Measurements from ENCODE around the gene TNFSF15.

TNFSF15 gene

GRCh38 chr9:114824110-114824509, 18.3 kb upstream of the TNFSF15 start:
- no peak for DNase-seq

- no peak for DNase-seq
Observed at GRCh38 chr9:114823441-114823840, 17.6 kb upstream of the TNFSF15 start.

DNA sequence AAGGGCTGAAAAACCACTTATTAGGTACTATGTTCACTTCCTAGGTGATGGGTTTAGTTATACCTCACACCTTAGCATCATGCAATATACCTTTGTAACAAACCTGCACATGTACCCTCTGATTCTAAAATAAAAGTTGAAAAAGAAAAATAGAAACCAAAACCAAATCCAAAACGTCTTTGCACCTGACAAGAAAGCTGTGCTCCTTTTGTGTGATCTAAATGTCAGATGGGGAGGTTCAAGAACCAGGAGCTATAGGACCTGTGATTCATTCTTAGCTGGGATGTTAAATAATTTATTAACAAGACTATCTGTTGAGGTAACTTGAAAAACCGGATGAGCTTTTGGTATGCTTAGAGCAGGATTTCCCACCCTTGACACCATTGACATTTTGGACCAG, 16.9 kb upstream of the TNFSF15 start:
- DNase-seq: no peak

DNA sequence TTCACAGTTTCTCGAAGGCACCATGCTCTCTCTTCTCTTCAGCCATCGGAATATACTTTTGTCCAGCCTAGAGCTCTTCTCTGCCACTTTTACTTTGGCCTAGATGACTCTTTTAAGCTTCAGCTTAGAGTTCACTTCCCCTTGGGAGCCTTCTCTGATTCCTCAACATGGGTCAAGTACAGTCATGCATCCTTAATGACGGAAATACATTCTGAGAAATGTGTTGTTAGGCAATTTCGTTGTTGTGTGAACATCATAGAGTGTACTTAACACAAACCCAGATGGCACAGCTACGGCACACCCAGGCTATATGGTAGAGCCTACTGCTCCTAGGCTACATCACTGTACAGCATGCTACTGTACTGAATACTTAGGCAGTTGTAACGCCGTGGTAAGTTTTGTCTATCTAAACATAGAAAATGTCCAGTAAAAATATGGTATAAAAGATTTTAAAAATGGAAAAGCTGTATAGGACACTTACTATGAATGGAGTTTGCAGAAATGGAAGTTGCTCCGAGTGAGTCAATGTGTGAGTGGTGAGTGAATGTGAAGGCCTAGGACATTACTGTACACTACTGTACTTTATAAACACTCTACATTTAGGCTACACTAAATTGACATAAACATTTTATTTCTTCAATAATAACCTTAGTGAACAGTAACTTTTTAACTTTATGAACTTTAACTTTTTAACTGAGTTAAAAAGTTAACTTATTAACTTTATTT, 15.1 kb upstream of the TNFSF15 start:
- no peak for DNase-seq

DNA sequence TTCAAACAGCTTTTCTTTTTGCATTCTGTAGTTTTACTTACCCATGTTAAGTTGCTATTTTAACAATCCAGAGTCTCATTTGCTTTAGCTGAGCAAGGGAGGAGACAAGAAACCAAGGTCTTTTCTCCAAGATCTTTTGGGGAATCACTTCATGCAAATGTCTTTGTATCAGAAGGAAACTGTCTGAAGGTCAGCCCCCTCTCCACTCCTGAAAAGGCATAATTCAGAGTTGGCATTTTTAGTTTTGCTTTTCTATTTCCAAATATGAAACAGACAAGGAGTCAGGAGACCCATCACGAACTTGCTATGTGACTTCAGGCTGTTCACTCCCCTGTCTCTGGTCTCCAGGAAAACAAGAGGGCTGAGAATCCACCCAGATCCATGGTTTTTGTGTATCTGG, 12.3 kb upstream of the TNFSF15 start:
- no peak for DNase-seq

- no peak for DNase-seq
Observed at GRCh38 chr9:114813717-114814418, 8.0 kb upstream of the TNFSF15 start.

- DNase-seq: no peak
Observed at GRCh38 chr9:114811966-114812636, 6.3 kb upstream of the TNFSF15 start.

- no peak for DNase-seq
Observed at GRCh38 chr9:114811301-114811700, 5.5 kb upstream of the TNFSF15 start.

- DNase-seq: no peak
Observed at GRCh38 chr9:114810614-114811013, 4.8 kb upstream of the TNFSF15 start.

- no peak for DNase-seq
Observed at GRCh38 chr9:114806526-114806900, 674 bp upstream of the TNFSF15 start.

DNA sequence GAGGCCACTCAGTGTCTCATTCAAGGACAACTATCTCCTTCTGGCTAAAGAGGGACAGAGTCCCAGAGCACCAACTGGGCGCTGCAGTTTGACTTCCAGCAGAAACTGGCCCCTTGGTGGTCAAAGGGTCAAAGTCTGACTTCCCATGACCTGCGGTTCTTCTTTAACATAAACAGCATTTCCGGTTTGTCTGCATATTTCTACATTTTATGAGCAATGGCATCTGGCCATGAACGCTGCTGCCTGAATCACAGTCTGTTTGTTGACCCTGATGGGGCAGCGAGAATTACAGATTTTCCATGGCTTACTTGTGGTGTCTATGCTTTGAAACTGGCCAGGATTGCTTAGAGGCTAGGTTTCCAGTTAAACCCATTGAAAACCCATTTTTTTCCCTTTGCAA, 1.3 kb downstream of the TNFSF15 start:
- DNase-seq: no peak

GRCh38 chr9:114803479-114804265, 2.2 kb downstream of the TNFSF15 start:
- no peak for DNase-seq

DNA sequence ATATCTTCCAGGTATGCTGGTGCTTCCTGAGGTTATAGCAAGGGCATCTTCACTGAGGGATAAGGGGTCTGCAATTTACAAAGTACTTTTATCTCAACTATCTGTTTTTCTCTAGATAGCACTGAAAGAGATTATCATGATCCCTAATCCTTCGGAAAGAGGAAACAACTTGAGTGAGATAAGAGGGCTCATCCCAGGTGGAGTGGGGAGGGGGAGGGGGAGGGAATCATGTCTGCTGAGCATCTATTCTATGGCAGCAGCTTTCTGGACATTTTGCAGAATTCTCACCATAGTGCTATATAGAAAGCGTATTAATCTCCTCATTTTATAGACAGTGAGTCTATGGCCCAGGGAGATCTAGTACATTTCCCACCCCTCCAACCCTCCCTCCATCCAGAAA, 5.9 kb downstream of the TNFSF15 start:
- no peak for DNase-seq

GRCh38 chr9:114799441-114799840, 6.4 kb downstream of the TNFSF15 start:
- no peak for DNase-seq

- DNase-seq: no peak
Observed at GRCh38 chr9:114798780-114799427, 6.9 kb downstream of the TNFSF15 start.

GRCh38 chr9:114798101-114798500, 7.7 kb downstream of the TNFSF15 start:
- DNase-seq: no peak

- DNase-seq: no peak
Observed at GRCh38 chr9:114792396-114792795, 13.4 kb downstream of the TNFSF15 start.

DNA sequence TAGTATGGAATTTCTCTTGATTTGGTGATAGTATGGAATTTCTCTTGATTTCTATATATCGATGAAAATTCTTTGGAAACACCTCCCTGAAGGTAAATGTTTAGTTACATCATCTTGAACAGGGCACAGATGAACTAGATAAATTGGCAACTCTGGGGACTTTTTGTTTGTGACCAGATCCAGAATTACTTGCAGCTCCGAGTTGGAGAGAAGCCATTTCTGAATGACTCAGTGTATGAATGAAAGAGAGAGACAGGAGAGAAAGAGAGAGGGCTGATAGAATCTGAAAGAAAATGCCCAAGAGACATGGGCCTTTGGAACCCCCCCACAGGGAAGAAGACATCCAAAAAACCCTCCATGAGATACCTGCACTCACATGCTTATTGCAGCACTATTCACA, 14.1 kb downstream of the TNFSF15 start:
- no peak for DNase-seq

GRCh38 chr9:114791312-114791711, 14.5 kb downstream of the TNFSF15 start:
- DNase-seq: no peak

GRCh38 chr9:114790521-114790920, 15.3 kb downstream of the TNFSF15 start:
- DNase-seq: no peak

- no peak for DNase-seq
Observed at GRCh38 chr9:114789006-114789405, 16.8 kb downstream of the TNFSF15 start.

DNA sequence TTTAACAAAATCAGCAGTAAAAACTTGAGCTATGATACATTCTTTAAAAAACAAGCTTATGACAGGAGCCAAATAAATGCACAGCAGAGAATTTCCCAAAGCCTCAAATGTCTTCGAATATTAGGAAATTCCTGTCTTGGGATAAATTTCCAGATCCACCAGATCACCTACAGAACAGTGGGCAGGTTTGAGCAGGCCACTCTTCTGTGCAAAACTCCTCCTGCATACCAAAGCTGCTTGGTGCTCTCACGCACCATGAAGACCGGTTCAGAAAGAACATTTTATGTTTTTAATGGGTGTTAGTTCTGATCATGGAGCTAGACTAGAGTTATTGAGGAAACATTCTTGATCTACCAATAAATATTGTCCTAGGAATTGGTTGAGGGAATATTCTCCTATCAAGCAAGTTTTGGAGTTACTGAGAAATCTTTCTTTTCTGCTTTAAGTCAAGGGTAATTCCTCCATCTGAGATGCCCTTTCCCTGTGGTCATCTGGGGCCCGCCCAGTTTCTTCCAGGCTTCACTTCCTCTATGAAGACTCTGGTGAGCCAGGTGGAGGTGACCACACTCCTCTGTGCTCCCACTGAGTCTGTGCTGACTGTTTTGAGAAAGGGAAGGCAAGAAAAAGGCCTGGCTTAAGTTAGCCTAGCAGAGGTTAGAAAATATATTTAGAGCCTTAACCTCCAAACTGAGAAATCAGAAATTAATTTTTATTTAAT, 17.9 kb downstream of the TNFSF15 start:
- DNase-seq: no peak

All from NCI-H748 treated with DMSO at 0.1 percent for 48 hours (cell line).